H1 (cell line): Measurements from ENCODE around the gene CIC. TPM values are rescaled to one million over a fixed set of nuclear protein-coding genes. Genes with fewer than 3 reads are reported as not detected.

ENCODE experiments used
- CTCF ChIA-PET: fragments of 300-600 bp; sonication (Branson Sonifier 250); formaldehyde crosslinking; loops from one replicate; lab custom pipeline; 2021; ENCODE audit not compliant: partially characterized antibody; lab: Charles Lee
- POLR2A ChIA-PET: fragments of 300-600 bp; sonication (Branson Sonifier 250); formaldehyde crosslinking; loops from one replicate; lab custom pipeline; 2021; ENCODE audit warnings: inconsistent platforms; ENCODE audit not compliant: partially characterized antibody; lab: Charles Lee
- DNase-seq, 2 experiments: peaks; one replicate each; pipeline versions ENCODE4 v3.0.0 to v3.0.0-alpha.2; 2010 to 2022; ENCODE audit warnings: low spot score in 2 of 2, low read depth in 1 of 2, mixed read lengths in 1 of 2
- FAIRE-seq: peaks from 2 replicates; lab custom pipeline; 2011; peaks lifted over from hg19 to GRCh38; lab: Jason Lieb, UNC
- H2AFZ ChIP-seq: 2 replicates; pipeline ENCODE4 v1.8.1; 2012; ENCODE audit warnings: low read length, inconsistent platforms
- H2AK5ac ChIP-seq: 2 replicates; pipeline ENCODE4 v1.6.1; 2013; ENCODE audit warnings: low read depth, low read length
- H2BK120ac ChIP-seq: replicated peaks from 2 replicates; pipeline ENCODE3; 2013; ENCODE audit warnings: low read depth, low read length, inconsistent platforms
- H2BK12ac ChIP-seq: 2 replicates; pipeline ENCODE4 v1.6.1; 2013; ENCODE audit warnings: low read depth, low read length
- H2BK15ac ChIP-seq: 2 replicates; pipeline ENCODE4 v1.6.1; 2013; ENCODE audit warnings: low read length
- H2BK20ac ChIP-seq: 2 replicates; pipeline ENCODE4 v1.6.1; 2013; ENCODE audit warnings: low read length
- H2BK5ac ChIP-seq: 2 replicates; pipeline ENCODE4 v1.6.1; 2013; ENCODE audit warnings: low read depth, low read length
- H3K14ac ChIP-seq: 2 replicates; pipeline ENCODE4 v1.6.1; 2013; ENCODE audit warnings: inconsistent platforms; ENCODE audit not compliant: insufficient read length
- H3K18ac ChIP-seq: 2 replicates; pipeline ENCODE4 v1.6.1; 2013; ENCODE audit warnings: low read length; ENCODE audit errors: extremely low read depth
- H3K23ac ChIP-seq: 2 replicates; pipeline ENCODE4 v1.6.1; 2013; ENCODE audit warnings: inconsistent platforms; ENCODE audit not compliant: insufficient read length
- H3K23me2 ChIP-seq: 2 replicates; pipeline ENCODE4 v1.6.1; 2013; ENCODE audit warnings: low read depth, low read length
- H3K27ac ChIP-seq: 2 replicates; pipeline ENCODE4 v1.6.1; 2011; ENCODE audit warnings: low read depth, low read length, inconsistent platforms
- H3K27me3 ChIP-seq, 4 experiments: replicated peaks in 1 of 4; 1 replicate in 1 of 4; 2 replicates in 3 of 4; pipeline versions ENCODE4 v1.6.1 to v1.8.1; 2011 to 2013; ENCODE audit warnings: low read length in 3 of 4, mild to moderate bottlenecking in 3 of 4, inconsistent platforms in 2 of 4, mixed read lengths in 2 of 4, moderate library complexity in 1 of 4; ENCODE audit not compliant: control insufficient read depth in 3 of 4, insufficient read depth in 3 of 4; ENCODE audit errors: extremely low read depth in 1 of 4
- H3K36me3 ChIP-seq, 4 experiments: 2 replicates each; pipeline versions ENCODE4 v1.6.1 to v1.8.1; 2011 to 2013; ENCODE audit warnings: mild to moderate bottlenecking in 4 of 4, low read length in 3 of 4, moderate library complexity in 2 of 4, control low read depth in 1 of 4, inconsistent platforms in 1 of 4; ENCODE audit not compliant: insufficient read depth in 4 of 4, control insufficient read depth in 2 of 4
- H3K4ac ChIP-seq: replicated peaks from 2 replicates; pipeline ENCODE3; 2013; ENCODE audit warnings: low read length, low read depth, mixed read lengths, inconsistent platforms; ENCODE audit not compliant: insufficient read length
- H3K4me1 ChIP-seq, 4 experiments: replicated peaks in 1 of 4; 1 replicate in 1 of 4; 2 replicates in 3 of 4; pipeline versions ENCODE4 v1.6.1 to v1.8.1; 2011 to 2013; ENCODE audit warnings: low read length in 3 of 4, inconsistent platforms in 2 of 4, mixed read lengths in 1 of 4; ENCODE audit not compliant: insufficient read depth in 4 of 4, control insufficient read depth in 3 of 4
- H3K4me2 ChIP-seq, 2 experiments: 2 replicates each; pipeline versions ENCODE4 v1.6.1 to v1.8.1; 2011 to 2013; ENCODE audit warnings: low read depth in 2 of 2, low read length in 2 of 2, control low read depth in 1 of 2, inconsistent platforms in 1 of 2, mild to moderate bottlenecking in 1 of 2; ENCODE audit not compliant: insufficient read depth in 1 of 2
- H3K4me3 ChIP-seq, 4 experiments: fragments of 200-600, 300-600 bp in 1 of 4; sonication (generic), shearing (Covaris generic), sonication (Bioruptor Twin) in 1 of 4; 2 replicates each; pipeline versions ENCODE4 v1.5.1 to v1.8.1; 2011 to 2016; ENCODE audit warnings: low read length in 4 of 4, low read depth in 3 of 4, control low read depth in 2 of 4, inconsistent platforms in 2 of 4, mild to moderate bottlenecking in 2 of 4, mixed read lengths in 1 of 4, moderate library complexity in 1 of 4; ENCODE audit not compliant: insufficient read depth in 2 of 4; ENCODE audit errors: extremely low read depth in 1 of 4
- H3K56ac ChIP-seq: replicated peaks from 2 replicates; pipeline ENCODE3; 2013; ENCODE audit warnings: low read depth, mild to moderate bottlenecking, mixed read lengths, low read length, inconsistent platforms; ENCODE audit not compliant: insufficient read length
- H3K79me1 ChIP-seq: 2 replicates; pipeline ENCODE4 v1.6.1; 2013; ENCODE audit warnings: low read depth, low read length, control low read depth
- H3K79me2 ChIP-seq, 2 experiments: 2 replicates each; pipeline versions ENCODE4 v1.6.1 to v1.8.1; 2012 to 2013; ENCODE audit warnings: low read length in 2 of 2, mild to moderate bottlenecking in 2 of 2, inconsistent platforms in 1 of 2; ENCODE audit not compliant: insufficient read depth in 2 of 2, control insufficient read depth in 1 of 2
- H3K9ac ChIP-seq, 4 experiments: replicated peaks in 1 of 4; 1 replicate in 1 of 4; 2 replicates in 3 of 4; pipeline versions ENCODE4 v1.6.1 to v1.8.1; 2011 to 2013; ENCODE audit warnings: low read depth in 3 of 4, low read length in 3 of 4, control low read depth in 2 of 4, mild to moderate bottlenecking in 2 of 4, moderate library complexity in 2 of 4, inconsistent platforms in 1 of 4; ENCODE audit errors: extremely low read depth in 1 of 4
- H3K9me3 ChIP-seq, 2 experiments: 2 replicates each; pipeline versions ENCODE4 v1.6.1 to v1.8.1; 2012 to 2013; ENCODE audit warnings: mild to moderate bottlenecking in 2 of 2, moderate library complexity in 2 of 2, control low read depth in 1 of 2, inconsistent platforms in 1 of 2, low read depth in 1 of 2, low read length in 1 of 2, mixed read lengths in 1 of 2; ENCODE audit not compliant: insufficient read depth in 2 of 2
- H4K20me1 ChIP-seq, 2 experiments: replicated peaks in 1 of 2; 2 replicates each; pipeline versions ENCODE3 to v1.8.1; 2011 to 2013; ENCODE audit warnings: inconsistent platforms in 2 of 2, low read length in 2 of 2, mild to moderate bottlenecking in 1 of 2; ENCODE audit not compliant: insufficient read depth in 2 of 2, control insufficient read depth in 1 of 2
- H4K5ac ChIP-seq: 2 replicates; pipeline ENCODE4 v1.6.1; 2013; ENCODE audit warnings: low read length, low read depth, mixed read lengths, inconsistent platforms; ENCODE audit not compliant: insufficient read length
- H4K8ac ChIP-seq: 2 replicates; pipeline ENCODE4 v1.8.0; 2013; ENCODE audit warnings: mild to moderate bottlenecking, moderate library complexity, low read length, inconsistent platforms; ENCODE audit not compliant: insufficient read depth; ENCODE audit errors: extremely low read depth
- H4K91ac ChIP-seq: replicated peaks from 2 replicates; pipeline ENCODE3; 2013; ENCODE audit warnings: low read length, mixed read lengths, inconsistent platforms; ENCODE audit not compliant: insufficient read length
- BCL11A ChIP-seq, 2 experiments: IDR thresholded peaks; one replicate each; pipeline ENCODE4 v1.6.1; 2011; ENCODE audit warnings: low read depth in 2 of 2, low read length in 2 of 2, mild to moderate bottlenecking in 2 of 2
- BRCA1 ChIP-seq: IDR thresholded peaks from 2 replicates; pipeline ENCODE4 v1.6.1; 2012; ENCODE audit warnings: low read depth, low read length, improper control_type of control experiment
- CREB1 ChIP-seq: IDR thresholded peaks from 2 replicates; pipeline ENCODE4 v1.6.1; 2012; ENCODE audit warnings: inconsistent platforms
- HDAC2 ChIP-seq, 2 experiments: fragments of 300-600 bp in 1 of 2; sonication (generic) in 1 of 2; IDR thresholded peaks; 2 replicates each; pipeline ENCODE4 v1.6.1; 2011 to 2012; ENCODE audit warnings: low read depth in 2 of 2, low read length in 2 of 2, mild to moderate bottlenecking in 2 of 2, moderate library complexity in 2 of 2, borderline replicate concordance in 1 of 2, inconsistent platforms in 1 of 2
- KDM1A ChIP-seq: fragments of 200-600, 300-600 bp; sonication (generic); IDR thresholded peaks from 2 replicates; pipeline ENCODE4 v1.7.1; 2016; ENCODE audit warnings: mild to moderate bottlenecking, low read length, borderline replicate concordance
- MAFK ChIP-seq: IDR thresholded peaks from 2 replicates; pipeline ENCODE4 v1.6.1; 2012; ENCODE audit warnings: low read depth, mild to moderate bottlenecking, improper control_type of control experiment, low read length
- RAD21 ChIP-seq, 2 experiments: IDR thresholded peaks in 1 of 2; conservative IDR thresholded peaks in 1 of 2; 2 replicates each; pipeline ENCODE4 v1.6.1; 2011; ENCODE audit warnings: low read depth in 2 of 2, low read length in 2 of 2, improper control_type of control experiment in 1 of 2, inconsistent platforms in 1 of 2, mild to moderate bottlenecking in 1 of 2, moderate library complexity in 1 of 2
- SP2 ChIP-seq: IDR thresholded peaks from 2 replicates; pipeline ENCODE4 v1.6.1; 2012; ENCODE audit warnings: mild to moderate bottlenecking, low read length, inconsistent platforms
- SRF ChIP-seq: IDR thresholded peaks from 2 replicates; pipeline ENCODE4 v1.6.1; 2011; ENCODE audit warnings: mild to moderate bottlenecking, low read depth, low read length, moderate library complexity
- TBP ChIP-seq: IDR thresholded peaks from 2 replicates; pipeline ENCODE4 v1.6.1; 2011; ENCODE audit warnings: low read depth, low read length, improper control_type of control experiment
- TEAD4 ChIP-seq: IDR thresholded peaks from 2 replicates; pipeline ENCODE4 v1.6.1; 2012; ENCODE audit warnings: low read depth, low read length, inconsistent platforms, mixed read lengths
- WGBS, 2 experiments: shearing (Covaris generic) in 1 of 2; methylation state at CpG; one replicate each; pipeline versions ENCODE4 v1.1.6 to v1.1.7; 2013 to 2015; ENCODE audit warnings: low lambda C conversion rate in 2 of 2, mixed read lengths in 2 of 2, inconsistent platforms in 1 of 2, low coverage in 1 of 2, missing lambda C conversion rate in 1 of 2; ENCODE audit not compliant: insufficient replicate concordance in 2 of 2, insufficient coverage in 1 of 2, insufficient read length in 1 of 2; ENCODE audit errors: extremely low coverage in 1 of 2, missing lambda C conversion rate in 1 of 2; 5-methylcytosine and 5-hydroxymethylcytosine counted together
- polyA plus RNA-seq, 7 experiments: library from polyadenylated mRNA; depleted of rRNA in 3 of 7; stranded (reverse) in 5 of 7; unstranded in 2 of 7; fragments of >200 nt in 5 of 7; fragments of 200-250 nt in 2 of 7; gene quantifications; 1 replicate in 5 of 7; 2 replicates in 1 of 7; 4 replicates in 1 of 7; pipeline versions ENCODE4 v1.2.1 to v1.2.3, GENCODE V29; 2011 to 2013; ENCODE audit warnings: missing spikeins in 2 of 7, mixed read lengths in 2 of 7
- total RNA-seq: library from RNA; stranded (reverse); fragmentation: NEBNext Ultra II Directional; extraction: Animal tissue kit (Norgen Biotek cat#: 25700); gene quantifications from 2 replicates; pipeline ENCODE4 v1.2.1, GENCODE V29; 2021

The CIC gene
- total and polyA plus RNA-seq, 2 of the 8 experiments (the other 6 are each of a cell fraction or from before 2014, with no cell fraction given), result 13.2 to 43.6 TPM

- no peak overlapping the region for H3K4me2 ChIP-seq
- TF ChIP-seq BCL11A (IDR thresholded peaks at IDR 0.05; ENCODE audit: low read depth in 2 of 2, low read length in 2 of 2) (no peak), SRF (no peak), TEAD4 (no peak), RAD21 (IDR thresholded peaks at IDR 0.05 in 1 of 2, conservative IDR thresholded peaks at IDR 0.05 in 1 of 2; ENCODE audit: low read depth in 2 of 2, low read length in 2 of 2) (no peak), KDM1A (no peak), TBP (no peak), SP2 (no peak), CREB1 (no peak), HDAC2 (IDR thresholded peaks at IDR 0.05; ENCODE audit: borderline replicate concordance in 1 of 2, low read depth in 2 of 2, low read length in 2 of 2) (no peak), MAFK (no peak), BRCA1 (no peak)
- TF ChIP-seq, all 59 proteins: peak for 0
- Histone ChIP-seq H2BK12ac (no peak overlapping the region), H2BK20ac (no peak overlapping the region), H2BK15ac (no peak overlapping the region), H3K18ac (no peak overlapping the region), H3K79me2 (no peaks in the 10 kb centered on the region; a peak in 1 of 4 replicates), H3K4me1 (no peaks in the 10 kb centered on the region; a peak in 1 of 7 replicates), H2AFZ (no peak overlapping the region), H3K23me2 (no peaks in the 10 kb centered on the region; the same call in 1 of the 2 replicates), H4K8ac (no peak overlapping the region; the same call in 1 of the 2 replicates), H3K27ac (no peak overlapping the region), H3K4me3 (no peak overlapping the region), H4K5ac (no peak overlapping the region), H3K79me1 (peaks cover 2% of the 10 kb centered on the region; the same call in 1 of the 2 replicates), H2BK120ac (no peak overlapping the region), H3K4ac (no peak overlapping the region), H3K14ac (no peak overlapping the region), H2BK5ac (no peak overlapping the region), H3K27me3 (no peaks in the 10 kb centered on the region), H3K9me3 (no peaks in the 10 kb centered on the region), H2AK5ac (no peak overlapping the region), H4K20me1 (peaks cover 0 to 13% of the 10 kb centered on the region in 2 experiments), H4K91ac (no peak overlapping the region), H3K9ac (no peak overlapping the region), H3K36me3 (peaks cover 0 to 8% (median 2%) of the 10 kb centered on the region in 4 experiments; a peak in 1 of 8 replicates), H3K56ac (no peak overlapping the region), H3K23ac (no peak overlapping the region)
- CTCF ChIA-PET, result interaction anchor here (8.8 kb wide), 1 partner anchor 11 kb away, joined by 90 read pairs; no protein-coding TSS in a partner anchor
- DNase-seq (no peak), FAIRE-seq (no peak)
- WGBS, 2 experiments, result 94% methylated on average over 18 of the region's 21 CpGs; no CpG with 5 or more reads in 1 of the 2 experiments
- POLR2A ChIA-PET, result no interaction called here
Observed at GRCh38 chr19:42333975-42334696, 65.1 kb downstream of the CIC start.
